NOMO-1 treated with DMSO at 0.1 percent for 48 hours (cell line): ENCODE data around the gene KDM4C.
A peak's percentile ranks its signal among the peaks of the same experiment; 100 is the strongest.
"Not testable (repeated sequence)": the region's sequence is repeated elsewhere in the genome, so short reads cannot be mapped to it uniquely, and the experiment has no call there.

Experiments
- DNase-seq: peaks from one replicate; lab custom pipeline; 2025; ENCODE audit not compliant: unreplicated experiment; lab: John Stamatoyannopoulos, UW

KDM4C gene

DNA sequence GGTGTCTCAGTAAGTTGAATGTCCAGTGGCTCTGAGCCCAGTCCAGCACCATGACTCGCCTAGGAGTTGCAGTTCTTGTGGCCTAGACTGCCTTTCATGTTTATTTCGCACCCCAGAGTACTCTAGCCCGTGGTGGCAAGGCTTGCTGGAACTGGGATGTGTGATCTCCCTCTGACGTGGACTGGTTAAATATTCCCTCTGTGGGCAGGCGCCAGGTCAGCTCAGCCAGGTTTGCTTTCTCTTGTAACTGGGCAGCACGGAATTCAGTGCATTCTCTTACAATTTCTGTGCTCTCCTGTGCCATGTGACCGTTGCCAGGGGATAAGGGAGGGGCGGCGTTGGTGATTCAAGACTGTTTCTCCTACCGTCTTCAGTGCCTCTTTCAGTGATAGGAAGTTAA, 270.8 kb downstream of the KDM4C start:
- DNase-seq = no peak

DNA sequence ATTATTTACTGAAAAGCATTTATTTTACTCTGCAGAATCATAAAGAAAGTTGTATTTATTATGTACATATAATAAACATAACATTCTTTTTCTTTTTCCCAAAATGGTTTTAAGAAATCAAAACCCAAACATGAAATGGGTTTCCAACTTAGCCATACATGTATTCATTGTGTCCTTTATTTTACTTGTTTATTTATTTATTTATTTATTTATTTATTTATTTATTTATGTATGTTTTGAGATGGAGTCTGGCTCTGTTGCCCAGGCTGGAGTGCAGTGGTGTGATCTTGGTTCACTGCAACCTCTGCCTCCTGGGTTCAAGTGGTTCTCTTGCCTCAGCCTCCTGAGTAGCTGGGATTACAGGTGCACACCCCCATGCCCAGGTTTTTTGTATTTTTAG, 273.2 kb downstream of the KDM4C start:
- DNase-seq = not testable (repeated sequence)

DNA sequence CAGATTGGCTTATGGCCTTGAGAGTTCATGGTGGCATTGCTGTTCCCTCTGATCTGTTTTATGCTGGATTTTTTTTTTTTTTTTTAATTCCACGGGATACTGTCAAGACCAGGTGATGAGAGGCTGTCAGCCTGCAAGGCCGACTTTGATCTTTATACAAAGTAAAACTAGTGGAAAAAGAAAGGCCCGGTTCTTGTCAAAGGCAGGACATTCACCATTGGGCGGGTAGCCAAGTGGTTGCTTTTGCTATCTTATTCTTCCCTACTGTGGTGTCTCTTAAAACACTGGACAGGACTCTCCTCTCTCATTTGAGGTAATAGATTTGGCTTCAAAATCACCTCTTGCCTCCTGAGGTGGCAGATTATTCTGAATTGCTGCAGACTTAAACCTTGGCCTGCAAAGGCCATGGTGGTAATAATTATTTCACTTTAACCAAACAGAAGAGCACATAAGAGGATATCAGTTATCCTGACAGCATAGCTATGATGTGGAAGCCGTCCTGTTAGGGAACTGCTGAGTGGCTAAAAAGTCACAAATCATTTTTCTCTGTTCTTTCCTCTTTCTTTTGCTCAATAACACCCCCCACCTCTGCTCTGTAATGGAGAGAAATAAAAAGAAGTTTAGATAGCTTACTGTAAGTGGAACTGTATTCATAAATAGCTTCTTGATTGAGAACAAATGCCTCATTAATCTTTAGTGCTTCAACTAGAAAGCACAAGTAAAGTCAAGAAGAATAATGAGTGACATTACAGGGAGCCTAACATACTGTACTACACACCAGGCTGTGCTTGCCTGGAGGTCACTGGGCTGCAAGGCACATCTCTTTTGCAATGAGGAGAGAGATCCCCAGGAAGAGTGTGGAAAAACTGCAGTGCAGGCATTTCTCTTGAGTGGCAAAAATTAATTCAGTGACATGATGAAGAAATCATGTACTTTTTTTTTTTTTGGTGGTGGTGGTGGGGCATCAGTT, 275.6 kb downstream of the KDM4C start:
- DNase-seq = no peak

DNA sequence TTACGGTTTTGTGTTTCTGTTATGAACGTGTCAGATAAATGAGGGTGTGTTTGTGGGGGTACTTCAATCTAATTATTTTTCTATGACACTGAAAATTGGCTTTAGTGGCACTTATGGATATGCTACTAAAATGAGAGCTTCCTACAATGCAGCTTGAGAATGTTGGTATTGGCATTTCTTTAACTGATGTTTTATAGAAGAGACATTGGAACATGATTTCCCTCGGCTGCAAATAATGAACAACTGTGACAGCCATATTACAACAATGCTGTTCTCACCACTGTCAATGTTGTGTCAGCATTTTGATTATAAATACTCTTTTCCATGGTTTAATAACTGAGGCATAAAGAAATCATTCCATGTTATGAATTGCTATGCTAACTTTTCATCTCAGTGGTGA, 279.4 kb downstream of the KDM4C start:
- no peak for DNase-seq

DNA sequence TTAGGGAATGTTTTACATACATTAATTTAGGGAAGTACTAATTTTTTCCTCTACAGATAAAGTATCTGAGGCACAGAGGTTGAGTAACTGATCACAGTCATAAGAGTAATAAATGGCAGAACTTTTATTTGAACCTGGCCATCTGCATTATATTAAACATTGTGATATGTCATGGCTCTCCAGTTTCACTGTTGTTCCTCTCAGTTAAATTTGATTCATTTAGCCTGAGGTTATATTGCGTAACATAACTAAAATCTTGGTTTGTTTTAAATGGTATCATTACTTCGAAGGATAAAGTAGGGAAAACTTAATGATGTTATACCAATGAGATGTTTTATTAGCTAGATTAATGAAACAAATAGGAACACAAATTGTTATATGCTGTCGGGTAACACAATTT, 284.4 kb downstream of the KDM4C start:
- DNase-seq = no peak

DNA sequence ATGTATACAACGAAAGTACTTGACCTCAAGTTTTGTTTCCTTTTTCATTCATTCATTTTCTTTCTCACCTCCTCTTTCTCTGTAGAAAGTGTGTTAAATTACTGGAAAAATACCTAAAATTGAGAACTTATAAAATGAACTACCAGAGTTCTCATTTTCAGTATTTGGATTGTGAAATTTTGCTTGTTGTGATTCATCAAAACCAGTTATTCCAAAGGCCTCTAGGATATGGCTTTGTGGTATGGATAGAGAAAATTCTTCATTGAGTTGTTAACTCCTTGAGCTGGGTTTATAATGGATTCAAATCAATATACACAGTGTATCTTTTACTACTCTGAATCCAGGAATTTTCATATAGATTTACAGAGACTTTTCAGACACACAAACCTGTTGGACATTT, 287.6 kb downstream of the KDM4C start:
- no peak for DNase-seq

DNA sequence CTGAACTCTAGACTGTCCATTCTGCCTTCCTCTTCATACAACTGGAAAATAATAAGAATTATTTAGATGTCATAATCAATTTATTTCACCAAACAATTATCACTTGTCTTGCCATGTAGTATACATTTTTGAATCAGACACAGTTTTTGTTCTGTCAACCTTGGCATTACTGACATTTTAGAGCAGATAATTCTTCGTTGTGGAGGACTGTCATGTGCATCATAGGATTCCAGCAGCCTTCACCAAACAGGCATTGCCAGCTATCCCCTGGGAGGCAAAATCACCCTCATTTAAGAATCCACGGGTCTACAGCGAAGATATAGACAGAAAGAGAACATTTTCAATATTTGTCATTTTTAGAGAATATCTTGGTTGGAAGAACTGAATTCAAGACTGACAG, 293.9 kb downstream of the KDM4C start:
- DNase-seq = no peak

DNA sequence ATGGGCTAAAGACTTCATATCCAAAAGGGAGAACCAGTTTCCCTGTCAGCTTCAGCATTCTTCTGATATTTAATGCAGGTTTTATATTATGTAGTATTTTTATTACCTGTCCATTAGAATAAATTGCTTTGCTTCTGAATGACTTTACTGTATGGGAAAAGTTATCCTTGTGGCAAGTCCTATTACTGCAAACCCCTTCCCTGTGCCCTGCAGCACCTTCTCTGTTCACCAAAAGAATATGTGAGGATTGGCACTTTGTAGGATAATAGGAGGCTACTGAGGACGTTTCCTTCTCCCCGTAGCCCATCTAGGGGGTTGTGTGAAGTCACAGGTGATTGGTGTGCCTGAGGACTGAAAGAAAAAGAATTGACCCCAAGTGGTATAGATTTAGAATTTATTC, 296.1 kb downstream of the KDM4C start:
- no peak for DNase-seq

DNA sequence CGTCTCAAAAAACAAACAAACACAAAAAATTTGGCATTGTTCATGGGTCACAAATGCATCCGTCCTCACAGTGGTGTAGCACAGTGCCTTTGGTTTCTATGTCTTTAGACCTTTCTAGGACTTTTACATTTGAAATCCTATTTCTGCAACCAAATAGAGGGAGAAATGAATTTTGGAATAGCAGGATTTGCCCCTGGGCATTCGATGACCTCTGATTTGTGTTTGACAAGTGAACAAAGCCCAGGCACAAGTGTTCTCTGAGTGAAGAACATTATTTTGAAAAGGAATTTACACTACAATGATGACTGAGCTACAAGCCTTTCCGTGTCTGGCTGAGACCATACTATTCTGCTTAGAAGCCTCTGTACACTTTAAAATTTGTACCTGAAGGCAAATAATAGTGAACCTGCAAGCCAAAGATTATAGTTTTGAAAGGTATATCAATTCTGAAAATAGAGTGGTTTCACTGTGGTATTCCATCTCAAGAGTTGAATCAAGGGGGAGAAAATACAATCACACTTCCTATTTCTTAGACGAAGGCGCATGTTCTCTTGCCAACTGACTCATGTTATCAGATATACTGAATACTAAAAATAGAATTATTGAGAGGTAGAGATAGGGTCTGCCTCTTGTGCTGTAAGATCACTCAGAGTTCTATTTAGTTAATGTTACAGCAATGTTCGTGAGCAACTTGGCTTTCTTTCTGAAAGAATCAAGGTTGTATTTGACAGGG, 297.6 kb downstream of the KDM4C start:
- DNase-seq = no peak

DNA sequence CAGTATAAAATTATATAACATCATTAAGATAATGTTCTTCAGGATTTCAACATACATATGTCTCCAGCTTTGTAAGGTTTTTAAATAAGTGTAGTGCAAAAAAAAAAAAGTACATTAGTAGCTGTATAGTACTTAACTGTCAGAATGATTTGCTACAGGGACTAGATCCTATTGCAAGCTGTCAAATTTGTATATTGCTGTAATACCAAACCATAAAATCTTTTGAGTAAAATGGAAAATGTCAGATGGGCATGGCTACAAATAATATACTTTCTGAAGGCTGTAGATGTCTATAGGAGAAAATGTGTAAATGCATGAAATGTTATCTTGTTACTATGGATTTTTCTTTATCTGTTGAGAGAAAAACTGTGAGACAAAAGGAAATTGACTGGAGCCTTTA, 298.5 kb downstream of the KDM4C start:
- no peak for DNase-seq

DNA sequence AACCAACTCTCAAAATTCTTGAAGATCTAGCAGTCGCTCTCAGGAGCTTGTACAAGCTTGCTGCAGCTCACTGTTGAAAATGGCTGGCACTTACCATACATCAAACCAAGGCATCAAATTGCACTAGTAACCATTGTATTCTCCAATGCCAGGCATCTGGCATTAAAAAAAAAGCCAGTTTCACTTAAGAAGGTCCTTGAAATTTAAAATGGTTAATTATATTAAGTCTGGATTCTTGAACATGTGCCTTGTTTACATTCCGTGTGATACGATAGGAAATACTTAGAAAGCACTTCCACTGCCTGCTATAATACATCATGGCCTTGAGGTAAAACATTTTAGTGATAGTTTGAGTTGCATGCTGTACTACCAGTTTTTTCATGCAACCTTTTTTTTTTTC, 300.7 kb downstream of the KDM4C start:
- DNase-seq = no peak

DNA sequence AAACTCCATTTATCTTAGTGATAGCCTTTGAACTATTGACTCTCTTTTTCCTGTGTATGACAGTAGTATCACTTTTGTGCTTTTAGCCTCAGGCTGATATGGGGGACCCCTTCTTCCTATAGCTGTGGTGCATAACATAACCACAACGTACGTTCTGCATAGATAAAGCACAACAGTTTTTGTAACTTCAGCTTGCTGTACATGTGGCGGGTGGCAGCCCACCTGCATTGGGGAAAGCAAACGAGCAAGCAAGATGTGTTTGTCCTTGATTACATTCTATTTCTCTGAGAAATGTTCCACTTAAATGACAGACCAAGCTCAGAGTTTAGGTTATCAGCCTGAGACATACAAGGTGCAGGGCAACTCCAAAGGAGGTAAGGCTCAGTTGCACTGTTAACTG, 309.4 kb downstream of the KDM4C start:
- DNase-seq = no peak

DNA sequence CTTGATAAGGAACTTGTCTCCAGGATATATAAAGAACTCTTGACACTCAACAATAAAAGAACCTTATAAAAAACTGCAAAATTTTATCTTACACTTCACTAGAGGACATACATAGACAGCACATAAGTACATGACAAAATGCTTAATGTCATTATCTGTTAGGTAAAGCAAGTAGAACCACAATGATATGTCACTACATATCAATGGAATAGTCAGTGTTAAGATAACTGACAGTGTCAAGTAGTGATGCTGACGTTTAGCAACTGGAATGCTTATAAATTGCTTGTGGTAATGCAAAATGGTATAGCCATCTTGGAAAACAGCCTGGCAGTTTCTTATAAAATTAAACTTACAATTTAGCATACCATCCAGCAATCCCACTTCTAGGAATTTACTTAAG, 314.1 kb downstream of the KDM4C start:
- no peak for DNase-seq

DNA sequence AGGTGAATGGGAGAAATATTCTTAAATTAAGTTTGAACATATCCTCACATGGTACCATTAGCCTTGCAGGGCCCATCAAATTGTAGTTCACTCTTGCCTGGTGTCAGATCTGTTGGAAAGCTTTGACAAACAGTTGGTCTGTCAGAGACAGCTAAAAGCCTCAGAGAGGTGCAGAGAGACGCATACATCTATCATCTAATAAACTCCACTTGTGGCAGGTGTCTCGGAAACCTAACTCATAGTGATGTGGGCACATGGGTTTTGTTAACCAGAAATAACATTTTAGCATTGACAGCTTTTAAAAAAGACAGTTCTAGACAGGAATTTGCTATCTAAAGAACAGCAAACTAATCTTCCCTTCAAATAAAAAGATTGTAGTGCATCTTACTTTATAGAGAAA, 315.9 kb downstream of the KDM4C start:
- DNase-seq = no peak

DNA sequence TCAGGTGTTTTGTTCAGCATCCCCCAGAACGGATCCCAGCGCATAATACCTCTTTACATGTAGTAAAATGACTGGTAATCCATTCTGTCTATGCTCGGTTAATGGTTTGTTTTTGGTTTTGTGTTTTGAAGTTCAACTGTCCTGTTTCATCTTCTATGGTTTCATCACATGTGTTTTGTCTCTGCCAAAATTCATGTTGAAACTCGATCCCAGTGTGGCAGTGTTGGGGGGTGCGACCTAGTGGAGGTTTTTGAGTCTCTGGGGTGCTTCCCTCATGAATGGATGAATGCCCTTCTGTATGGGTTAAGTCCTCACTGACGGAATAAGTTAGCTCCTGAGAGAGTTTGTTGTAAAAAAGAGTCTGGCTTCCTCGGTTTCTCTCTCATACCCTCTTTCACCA, 317.4 kb downstream of the KDM4C start:
- DNase-seq = no peak

DNA sequence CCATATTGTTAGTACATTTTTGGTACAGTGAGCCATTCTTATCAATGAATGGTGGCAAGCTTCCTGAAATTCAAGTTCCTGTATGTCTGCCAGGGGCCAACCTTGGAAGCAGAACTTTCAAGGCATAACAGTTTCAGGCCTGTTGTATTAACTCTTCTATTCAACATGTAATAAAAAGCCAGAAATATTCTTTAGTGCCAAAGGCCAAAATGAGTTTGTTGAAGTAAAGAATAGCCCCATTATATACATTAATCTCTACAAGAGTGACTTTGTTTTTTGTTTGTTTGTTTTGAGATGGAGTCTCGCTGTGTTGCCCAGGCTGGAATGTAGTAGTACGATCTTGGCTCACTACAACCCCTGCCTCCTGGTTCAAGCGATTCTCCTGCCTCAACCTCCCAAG, 321.3 kb downstream of the KDM4C start:
- DNase-seq = no peak

DNA sequence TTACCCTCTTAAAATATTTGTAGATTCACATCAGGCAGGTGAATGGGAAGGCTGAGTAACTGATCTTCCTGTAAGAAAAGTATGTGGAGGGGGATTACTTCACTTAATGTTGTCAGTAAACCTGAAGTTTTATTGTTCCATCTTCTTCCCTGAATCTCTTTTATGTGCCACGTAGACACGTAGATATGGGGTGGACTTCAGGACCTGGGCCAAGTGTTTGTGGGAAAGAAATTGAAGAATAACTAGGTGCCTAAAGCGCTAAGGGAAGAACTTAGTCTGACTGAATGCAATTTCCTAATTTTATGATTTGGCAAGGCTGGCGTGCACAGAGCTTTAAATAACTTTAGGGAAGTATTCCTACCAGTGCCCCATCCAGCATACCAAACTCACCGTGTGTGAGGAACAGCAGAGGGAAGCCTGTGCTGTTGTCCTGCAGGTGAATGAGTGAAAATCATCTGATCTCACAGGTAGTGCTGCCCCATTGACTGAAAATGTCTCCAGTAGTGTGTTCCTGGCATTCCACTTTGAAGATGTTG, 323.4 kb downstream of the KDM4C start:
- peak; percentile 46 for DNase-seq

DNA sequence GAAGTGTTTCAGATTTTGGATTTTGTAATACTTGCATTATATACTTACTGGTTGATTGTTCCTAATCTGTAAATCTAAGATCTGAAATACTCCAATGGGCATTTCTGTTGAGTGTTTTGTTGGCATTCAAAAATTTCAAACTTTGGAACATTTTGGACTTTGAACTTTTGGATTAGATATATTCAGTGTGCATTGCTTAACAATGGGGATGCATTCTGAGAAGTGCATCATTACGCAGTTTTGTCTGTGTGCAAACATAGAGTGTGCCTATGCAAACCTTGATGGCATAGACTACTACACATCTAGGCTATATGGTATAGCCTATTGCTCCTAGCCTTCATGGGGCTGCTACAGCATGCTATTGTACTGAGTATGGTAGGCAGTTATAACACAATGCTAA, 325.4 kb downstream of the KDM4C start:
- DNase-seq = no peak

DNA sequence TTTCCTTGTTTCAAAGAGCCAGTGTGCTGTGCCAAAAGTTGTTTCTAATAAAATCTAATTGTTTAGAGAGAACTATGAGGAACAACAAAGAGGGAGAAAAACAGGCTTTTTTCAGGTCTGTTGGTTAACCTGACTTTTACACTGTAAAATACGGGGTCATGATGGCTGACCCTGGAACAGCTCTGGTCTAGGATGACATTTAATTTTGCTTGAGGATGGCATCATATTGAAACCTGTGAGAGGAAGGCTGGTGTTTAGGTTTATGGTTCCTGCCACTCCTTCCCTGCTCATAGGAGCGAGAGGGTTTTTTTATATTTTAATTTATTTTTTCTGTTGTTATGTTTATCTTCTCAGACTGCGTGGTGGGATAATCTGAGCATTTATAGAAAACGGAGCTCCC, 327.6 kb downstream of the KDM4C start:
- no peak for DNase-seq

DNA sequence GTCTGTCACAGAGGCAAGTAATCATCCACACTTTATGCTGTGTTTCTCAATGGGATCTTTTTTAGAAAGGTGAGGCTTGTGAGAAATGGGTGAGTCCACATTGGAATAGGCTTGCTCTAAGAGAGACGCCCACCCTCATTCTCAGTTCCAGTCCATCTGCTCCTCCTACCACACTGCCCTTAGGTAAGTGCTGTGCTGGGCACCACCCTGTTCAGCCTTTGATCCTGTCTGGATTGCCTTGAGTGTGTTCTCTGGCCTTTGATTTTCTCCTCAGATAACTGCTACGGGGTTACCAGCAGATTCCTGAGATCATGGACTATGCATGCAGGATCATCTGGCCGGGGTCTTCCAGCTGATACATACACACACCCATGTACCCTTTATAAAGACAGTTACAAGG, 328.6 kb downstream of the KDM4C start:
- DNase-seq = no peak

DNA sequence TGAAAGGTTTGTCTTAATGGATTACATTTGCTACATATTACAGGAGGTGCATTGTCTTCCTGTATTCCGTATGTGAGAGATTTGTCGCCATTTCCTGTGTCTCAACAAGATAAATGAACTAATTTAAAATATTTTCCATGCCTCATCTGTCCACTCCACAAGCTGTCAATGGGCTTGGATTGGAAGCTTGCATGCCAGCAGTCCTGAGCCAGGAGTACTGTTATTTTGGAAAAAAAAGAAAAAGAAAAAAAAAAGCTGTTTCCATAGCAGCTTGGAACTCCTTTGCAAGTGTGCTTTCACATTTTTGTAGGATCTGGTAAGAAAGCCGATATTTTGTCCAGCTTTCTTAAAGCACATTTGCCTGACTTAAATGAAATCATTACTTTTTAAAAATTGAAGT, 330.8 kb downstream of the KDM4C start:
- DNase-seq = no peak
